Measurements from ENCODE around the gene AK4.

DNA sequence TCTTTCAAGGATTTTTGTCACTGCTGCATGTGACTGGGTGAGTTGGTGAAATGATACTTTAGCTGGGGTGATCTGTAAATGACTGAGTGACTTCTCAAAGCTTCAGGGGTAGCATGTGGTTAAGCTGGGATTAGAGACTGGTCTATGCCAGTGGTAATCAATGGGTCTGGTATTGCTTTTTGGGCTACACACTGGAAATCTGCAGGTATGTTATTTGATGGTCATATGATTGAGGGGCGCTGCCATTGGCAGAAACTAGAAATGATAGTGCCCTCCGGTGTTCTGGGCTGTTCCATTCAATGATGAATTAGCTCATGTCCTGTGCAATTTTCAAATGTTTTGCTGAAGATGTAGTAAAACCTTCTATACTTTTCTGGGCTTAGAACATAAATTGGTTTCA, 121.6 kb downstream of the AK4 start:
- TF ChIP-seq POLR2A (IDR thresholded peaks at IDR 0.05; ENCODE audit: low read depth, low read length) (no peak), POLR2AphosphoS5 (IDR thresholded peaks at IDR 0.05; ENCODE audit: low read depth, low read length) (no peak)
